GM18870 (cell line): Measurements from ENCODE around the gene PTPN11.
"Not testable (repeated sequence)": the region's sequence is repeated elsewhere in the genome, so short reads cannot be mapped to it uniquely, and the experiment has no call there.

Experiments
- ATAC-seq: cut with Tn5 transposase; IDR thresholded peaks from one replicate; pipeline ENCODE4 v1.9.1; 2021; ENCODE audit warnings: moderate library complexity; ENCODE audit not compliant: unreplicated experiment

The PTPN11 gene

GRCh38 chr12:112513471-112513870 lies 94.7 kb downstream of the PTPN11 start:
- ATAC-seq = no peak

- ATAC-seq = no peak
Observed at GRCh38 chr12:112514456-112514855, 95.7 kb downstream of the PTPN11 start.

- no peak for ATAC-seq
Observed at GRCh38 chr12:112514926-112515642, 96.3 kb downstream of the PTPN11 start.

- ATAC-seq = no peak
Observed at GRCh38 chr12:112515868-112516267, 97.1 kb downstream of the PTPN11 start.

GRCh38 chr12:112517730-112518364 lies 99.1 kb downstream of the PTPN11 start:
- no peak for ATAC-seq

- no peak for ATAC-seq
Observed at GRCh38 chr12:112518365-112518735, 99.6 kb downstream of the PTPN11 start.

GRCh38 chr12:112519841-112520340 lies 101.1 kb downstream of the PTPN11 start:
- ATAC-seq = not testable (repeated sequence)

GRCh38 chr12:112523856-112524255 lies 105.1 kb downstream of the PTPN11 start:
- ATAC-seq = no peak

GRCh38 chr12:112524269-112524668 lies 105.5 kb downstream of the PTPN11 start:
- no peak for ATAC-seq

- no peak for ATAC-seq
Observed at GRCh38 chr12:112524676-112525425, 106.1 kb downstream of the PTPN11 start.

- no peak for ATAC-seq
Observed at GRCh38 chr12:112525426-112525809, 106.7 kb downstream of the PTPN11 start.

- no peak for ATAC-seq
Observed at GRCh38 chr12:112527082-112527481, 108.3 kb downstream of the PTPN11 start.

GRCh38 chr12:112527501-112527900 lies 108.8 kb downstream of the PTPN11 start:
- no peak for ATAC-seq

GRCh38 chr12:112528521-112528920 lies 109.8 kb downstream of the PTPN11 start:
- ATAC-seq = no peak

GRCh38 chr12:112530941-112531340 lies 112.2 kb downstream of the PTPN11 start:
- ATAC-seq = no peak

GRCh38 chr12:112532106-112532505 lies 113.4 kb downstream of the PTPN11 start:
- ATAC-seq = no peak

- ATAC-seq = no peak
Observed at GRCh38 chr12:112533528-112533927, 114.8 kb downstream of the PTPN11 start.

GRCh38 chr12:112535017-112535416 lies 116.3 kb downstream of the PTPN11 start:
- no peak for ATAC-seq

GRCh38 chr12:112535637-112536366 lies 117.1 kb downstream of the PTPN11 start:
- no peak for ATAC-seq

GRCh38 chr12:112536367-112536730 lies 117.6 kb downstream of the PTPN11 start:
- no peak for ATAC-seq

GRCh38 chr12:112537710-112538396 lies 119.1 kb downstream of the PTPN11 start:
- ATAC-seq = no peak
